PC-3 (cell line): ENCODE measurements around the gene HARS1.

Source experiments
- EZH2 ChIP-seq: fragments of 300-600 bp; sonication (generic); IDR thresholded peaks from one replicate; pipeline ENCODE4 v1.6.1; 2017; ENCODE audit warnings: antibody characterized with exemption, mild to moderate bottlenecking, low read length; ENCODE audit not compliant: unreplicated experiment
- TF ChIP-seq, protein P1 (sequence below): fragments of 300-600 bp; sonication (generic); conservative IDR thresholded peaks from 2 replicates; pipeline ENCODE4 v1.5.1; 2017; ENCODE audit warnings: antibody characterized with exemption, low read depth, mild to moderate bottlenecking, low read length

DNA sequence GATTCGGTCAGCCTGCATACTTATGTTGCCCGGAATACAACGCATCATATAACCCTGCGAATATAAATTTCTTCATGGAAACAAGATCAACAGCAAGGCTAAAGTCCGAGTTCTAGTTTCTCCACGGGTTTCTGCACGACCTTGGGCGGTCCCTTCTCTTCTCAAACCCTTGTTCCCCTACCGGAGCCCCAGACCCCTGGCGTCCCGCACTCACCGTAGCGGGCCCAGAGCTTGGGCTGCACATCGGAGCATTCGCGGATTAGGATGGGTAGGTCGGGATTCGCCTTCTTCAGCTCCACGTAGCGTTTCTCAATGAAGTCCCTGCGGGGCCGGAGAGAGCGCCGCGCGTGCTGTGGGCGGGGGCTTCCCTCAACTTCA lies 44.1 kb downstream of the HARS1 start:
- TF ChIP-seq, protein P1, sequence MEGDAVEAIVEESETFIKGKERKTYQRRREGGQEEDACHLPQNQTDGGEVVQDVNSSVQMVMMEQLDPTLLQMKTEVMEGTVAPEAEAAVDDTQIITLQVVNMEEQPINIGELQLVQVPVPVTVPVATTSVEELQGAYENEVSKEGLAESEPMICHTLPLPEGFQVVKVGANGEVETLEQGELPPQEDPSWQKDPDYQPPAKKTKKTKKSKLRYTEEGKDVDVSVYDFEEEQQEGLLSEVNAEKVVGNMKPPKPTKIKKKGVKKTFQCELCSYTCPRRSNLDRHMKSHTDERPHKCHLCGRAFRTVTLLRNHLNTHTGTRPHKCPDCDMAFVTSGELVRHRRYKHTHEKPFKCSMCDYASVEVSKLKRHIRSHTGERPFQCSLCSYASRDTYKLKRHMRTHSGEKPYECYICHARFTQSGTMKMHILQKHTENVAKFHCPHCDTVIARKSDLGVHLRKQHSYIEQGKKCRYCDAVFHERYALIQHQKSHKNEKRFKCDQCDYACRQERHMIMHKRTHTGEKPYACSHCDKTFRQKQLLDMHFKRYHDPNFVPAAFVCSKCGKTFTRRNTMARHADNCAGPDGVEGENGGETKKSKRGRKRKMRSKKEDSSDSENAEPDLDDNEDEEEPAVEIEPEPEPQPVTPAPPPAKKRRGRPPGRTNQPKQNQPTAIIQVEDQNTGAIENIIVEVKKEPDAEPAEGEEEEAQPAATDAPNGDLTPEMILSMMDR: no peak
- TF ChIP-seq EZH2: no peak
